GM12891 (cell line): ENCODE measurements around the gene MPP3.

Source experiments
- PAX5 ChIP-seq: IDR thresholded peaks from 2 replicates; pipeline ENCODE4 v1.6.1; 2011; ENCODE audit warnings: low read length, moderate library complexity, mild to moderate bottlenecking; ENCODE audit not compliant: insufficient read depth, severe bottlenecking
- POLR2A ChIP-seq: IDR thresholded peaks from 2 replicates; pipeline ENCODE4 v1.6.1; 2011; ENCODE audit warnings: low read depth, low read length, control low read depth
- POLR2AphosphoS5 ChIP-seq: IDR thresholded peaks from 2 replicates; pipeline ENCODE4 v1.6.1; 2011; ENCODE audit warnings: low read depth, low read length, control low read depth

- no peak for TF ChIP-seq POLR2A
- TF ChIP-seq PAX5, result no peak
- no peak for TF ChIP-seq POLR2AphosphoS5
Measured at GRCh38 chr17:43857141-43857540, 24.2 kb upstream of the MPP3 start.
